Measurements from ENCODE around the gene UPK3A. TPM values are rescaled to one million over a fixed set of nuclear protein-coding genes. Genes with fewer than 3 reads are reported as not detected.

UPK3A gene
- polyA plus RNA-seq, 3 donors: 6.0 to 19.0 (median 14.0) TPM

DNA sequence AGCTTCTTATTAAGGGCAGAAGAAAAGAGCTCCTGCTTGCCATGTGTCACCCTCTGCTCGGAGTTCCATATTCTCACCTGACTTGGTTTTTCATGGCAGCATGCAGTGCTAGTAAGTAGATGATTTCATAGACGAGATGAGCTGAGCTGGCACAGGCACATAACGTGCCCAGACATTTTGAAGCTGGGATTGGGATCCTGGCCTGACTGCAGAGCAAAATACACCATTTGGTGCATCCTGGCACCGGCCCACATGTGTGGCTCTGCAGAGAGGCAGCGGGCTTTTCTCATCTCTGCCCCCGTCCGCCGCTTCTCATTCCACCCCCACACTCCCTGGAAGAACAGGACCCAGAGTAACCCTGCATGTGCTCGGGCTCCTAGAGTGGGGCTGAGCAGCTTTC lies 49.8 kb downstream of the UPK3A start:
- H3K36me3 ChIP-seq (replicated peaks in 1 of 2; ENCODE audit: control insufficient read depth in 1 of 2, insufficient read depth in 2 of 2, low read length in 2 of 2): peaks cover 84 to 98% of the 10 kb centered on the region in 2 donors
- H3K4me2 ChIP-seq (replicated peaks; ENCODE audit: extremely low read depth, low read length, poor library complexity, severe bottlenecking): no peak overlapping the region
- no peak for DNase-seq
- H3K4me1 ChIP-seq (ENCODE audit: control insufficient read depth in 1 of 2, insufficient read depth in 2 of 2, low read length in 2 of 2): no peaks in the 10 kb centered on the region
- no peak overlapping the region for H2AFZ ChIP-seq (ENCODE audit: insufficient read depth, low read depth, low read length, poor library complexity, severe bottlenecking)
- 98% methylated on average over 5 of the region's 9 CpGs for WGBS (ENCODE audit: insufficient coverage)
- Mint-ChIP-seq H3K27me3 (ENCODE audit: low read depth in 3 of 3) (peaks cover 0 to 2% (median 0%) of the 10 kb centered on the region in 3 donors), H3K36me3 (peaks cover 89 to 100% of the 10 kb centered on the region in 2 donors), H3K9me3 (no peaks in the 10 kb centered on the region), H3K4me3 (no peak overlapping the region), H3K27ac (no peak overlapping the region), H3K4me1 (no peaks in the 10 kb centered on the region)
- no peaks in the 10 kb centered on the region for H3K27me3 ChIP-seq (ENCODE audit: control insufficient read depth in 2 of 2, insufficient read depth in 2 of 2, low read length in 2 of 2)
- no peaks in the 10 kb centered on the region for H4K20me1 ChIP-seq (ENCODE audit: insufficient read depth, low read length)
- intact Hi-C loops (cut with micrococcal nuclease): loop anchor here in 1 of 2 donors (10.0 kb wide), 1 partner anchor 80 kb away; the partner anchor contains the start of genes RIBC2 and SMC1B
- H3K9me3 ChIP-seq (replicated peaks in 1 of 2; ENCODE audit: control insufficient read depth in 1 of 2, insufficient read depth in 1 of 2, low read length in 2 of 2): no peaks in the 10 kb centered on the region
- no peak overlapping the region for H3K27ac ChIP-seq (ENCODE audit: low read depth in 1 of 2, low read length in 2 of 2)
- no peak overlapping the region for H3K4me3 ChIP-seq (replicated peaks in 1 of 3; ENCODE audit: low read depth in 2 of 3, low read length in 3 of 3)
- TF ChIP-seq, protein P1, sequence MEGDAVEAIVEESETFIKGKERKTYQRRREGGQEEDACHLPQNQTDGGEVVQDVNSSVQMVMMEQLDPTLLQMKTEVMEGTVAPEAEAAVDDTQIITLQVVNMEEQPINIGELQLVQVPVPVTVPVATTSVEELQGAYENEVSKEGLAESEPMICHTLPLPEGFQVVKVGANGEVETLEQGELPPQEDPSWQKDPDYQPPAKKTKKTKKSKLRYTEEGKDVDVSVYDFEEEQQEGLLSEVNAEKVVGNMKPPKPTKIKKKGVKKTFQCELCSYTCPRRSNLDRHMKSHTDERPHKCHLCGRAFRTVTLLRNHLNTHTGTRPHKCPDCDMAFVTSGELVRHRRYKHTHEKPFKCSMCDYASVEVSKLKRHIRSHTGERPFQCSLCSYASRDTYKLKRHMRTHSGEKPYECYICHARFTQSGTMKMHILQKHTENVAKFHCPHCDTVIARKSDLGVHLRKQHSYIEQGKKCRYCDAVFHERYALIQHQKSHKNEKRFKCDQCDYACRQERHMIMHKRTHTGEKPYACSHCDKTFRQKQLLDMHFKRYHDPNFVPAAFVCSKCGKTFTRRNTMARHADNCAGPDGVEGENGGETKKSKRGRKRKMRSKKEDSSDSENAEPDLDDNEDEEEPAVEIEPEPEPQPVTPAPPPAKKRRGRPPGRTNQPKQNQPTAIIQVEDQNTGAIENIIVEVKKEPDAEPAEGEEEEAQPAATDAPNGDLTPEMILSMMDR (IDR thresholded peaks at IDR 0.05): no peak
- H3K9ac ChIP-seq (ENCODE audit: insufficient read depth, low read length, poor library complexity, severe bottlenecking): no peak overlapping the region
- no peaks in the 10 kb centered on the region for H3K79me2 ChIP-seq (ENCODE audit: insufficient read depth, low read length)

DNA sequence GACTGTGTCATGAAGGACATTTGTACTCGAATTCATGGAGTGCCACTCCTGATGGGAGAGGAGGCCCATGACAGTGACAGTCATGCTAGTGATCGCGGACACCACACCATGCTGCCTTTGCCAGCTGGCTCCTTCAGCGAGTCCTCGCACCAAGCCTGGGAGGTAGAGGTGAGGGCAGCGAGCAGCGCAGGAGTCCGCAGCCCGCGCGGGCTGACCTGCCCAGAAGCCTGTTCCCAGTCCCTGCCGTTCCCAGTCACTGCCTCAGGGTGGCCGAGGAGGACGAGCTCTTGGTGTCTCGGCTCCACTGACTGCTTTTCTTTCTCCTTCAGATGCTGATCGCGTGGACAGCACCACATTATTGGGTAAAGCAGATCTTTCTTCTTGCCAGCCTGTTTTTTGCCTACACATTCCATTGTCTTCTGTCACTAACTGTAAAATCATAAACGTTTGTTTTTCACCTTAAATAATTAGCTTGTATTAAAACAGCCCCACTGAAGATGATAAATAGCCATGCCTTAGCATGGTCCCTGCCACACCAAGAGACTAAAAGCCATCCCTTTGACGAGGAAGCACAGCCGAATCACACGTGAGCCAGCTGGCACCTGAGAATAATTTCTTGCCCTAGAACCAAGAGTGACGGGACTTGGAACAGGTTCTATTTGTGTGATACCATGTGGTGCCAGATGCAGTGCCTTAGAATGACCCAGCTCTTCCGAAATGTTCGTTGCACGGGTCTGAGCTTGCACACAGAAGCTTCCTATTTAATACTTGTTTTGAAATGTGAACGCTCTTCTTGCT lies 50.5 kb downstream of the UPK3A start:
- Mint-ChIP-seq H3K9me3 (peaks cover 0 to under 1% (median 0%) of the 10 kb centered on the region in 7 donors), H3K36me3 (peaks cover 89 to 100% of the 10 kb centered on the region in 2 donors), H3K4me3 (no peak overlapping the region), H3K4me1 (no peaks in the 10 kb centered on the region), H3K27me3 (ENCODE audit: low read depth in 3 of 3) (peaks cover 0 to 2% (median 0%) of the 10 kb centered on the region in 3 donors), H3K27ac (no peak overlapping the region)
- H3K27me3 ChIP-seq (ENCODE audit: control insufficient read depth in 2 of 2, insufficient read depth in 2 of 2, low read length in 2 of 2): no peaks in the 10 kb centered on the region
- H3K27ac ChIP-seq (ENCODE audit: low read depth in 1 of 2, low read length in 2 of 2): no peak overlapping the region
- H4K20me1 ChIP-seq (ENCODE audit: insufficient read depth, low read length): no peaks in the 10 kb centered on the region
- H3K9ac ChIP-seq (ENCODE audit: insufficient read depth, low read length, poor library complexity, severe bottlenecking): no peak overlapping the region
- H3K79me2 ChIP-seq (ENCODE audit: insufficient read depth, low read length): no peaks in the 10 kb centered on the region
- no peak for DNase-seq
- TF ChIP-seq, protein P1 (IDR thresholded peaks at IDR 0.05): no peak
- intact Hi-C loops (cut with micrococcal nuclease): loop anchor here in 1 of 2 donors (10.0 kb wide), 1 partner anchor 80 kb away; the partner anchor contains the start of genes RIBC2 and SMC1B
- H3K4me3 ChIP-seq (replicated peaks in 1 of 3; ENCODE audit: low read depth in 2 of 3, low read length in 3 of 3): no peak overlapping the region
- H3K4me1 ChIP-seq (ENCODE audit: control insufficient read depth in 1 of 2, insufficient read depth in 2 of 2, low read length in 2 of 2): no peaks in the 10 kb centered on the region
- H3K36me3 ChIP-seq (replicated peaks in 1 of 2; ENCODE audit: control insufficient read depth in 1 of 2, insufficient read depth in 2 of 2, low read length in 2 of 2): peaks cover 85 to 98% of the 10 kb centered on the region in 2 donors
- no peaks in the 10 kb centered on the region for H3K9me3 ChIP-seq (replicated peaks in 1 of 2; ENCODE audit: control insufficient read depth in 1 of 2, insufficient read depth in 1 of 2, low read length in 2 of 2)
- 90% methylated on average over 22 of the region's 26 CpGs for WGBS (ENCODE audit: insufficient coverage)
- no peak overlapping the region for H3K4me2 ChIP-seq (replicated peaks; ENCODE audit: extremely low read depth, low read length, poor library complexity, severe bottlenecking)
- H2AFZ ChIP-seq (ENCODE audit: insufficient read depth, low read depth, low read length, poor library complexity, severe bottlenecking): no peak overlapping the region
